ENCODE results near the gene SHF. TPM values are rescaled to one million over a fixed set of nuclear protein-coding genes. Genes with fewer than 3 reads are reported as not detected.

SHF gene
- total RNA-seq, 1 donor from 2014 or later, result 4.4 TPM

DNA sequence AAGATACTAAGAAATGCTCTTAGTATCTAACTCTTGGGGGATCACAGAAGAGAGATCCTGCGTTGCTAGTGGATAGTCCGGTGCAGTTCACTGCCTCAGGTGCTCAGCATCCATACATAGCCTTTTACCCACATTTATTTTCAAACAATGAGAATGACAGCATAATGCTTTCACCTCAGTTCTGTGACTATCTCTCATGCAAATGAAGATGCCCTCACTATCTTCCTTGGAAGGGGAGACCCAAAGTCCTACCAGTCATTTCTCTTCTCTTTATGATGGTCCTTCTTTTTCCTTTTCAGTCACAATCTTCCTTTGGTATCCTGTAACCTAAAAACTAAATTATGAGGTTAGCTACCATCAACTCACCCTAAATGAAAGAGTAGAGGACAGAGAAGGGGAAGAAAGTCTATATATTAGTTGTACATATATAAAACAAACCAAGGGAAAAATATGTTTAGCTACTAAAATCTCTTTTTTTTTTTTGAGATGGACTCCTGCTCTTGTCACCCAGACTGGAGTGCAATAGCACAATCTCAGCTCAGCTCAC is 33.4 kb upstream of the SHF start:
- TF ChIP-seq, protein P1, sequence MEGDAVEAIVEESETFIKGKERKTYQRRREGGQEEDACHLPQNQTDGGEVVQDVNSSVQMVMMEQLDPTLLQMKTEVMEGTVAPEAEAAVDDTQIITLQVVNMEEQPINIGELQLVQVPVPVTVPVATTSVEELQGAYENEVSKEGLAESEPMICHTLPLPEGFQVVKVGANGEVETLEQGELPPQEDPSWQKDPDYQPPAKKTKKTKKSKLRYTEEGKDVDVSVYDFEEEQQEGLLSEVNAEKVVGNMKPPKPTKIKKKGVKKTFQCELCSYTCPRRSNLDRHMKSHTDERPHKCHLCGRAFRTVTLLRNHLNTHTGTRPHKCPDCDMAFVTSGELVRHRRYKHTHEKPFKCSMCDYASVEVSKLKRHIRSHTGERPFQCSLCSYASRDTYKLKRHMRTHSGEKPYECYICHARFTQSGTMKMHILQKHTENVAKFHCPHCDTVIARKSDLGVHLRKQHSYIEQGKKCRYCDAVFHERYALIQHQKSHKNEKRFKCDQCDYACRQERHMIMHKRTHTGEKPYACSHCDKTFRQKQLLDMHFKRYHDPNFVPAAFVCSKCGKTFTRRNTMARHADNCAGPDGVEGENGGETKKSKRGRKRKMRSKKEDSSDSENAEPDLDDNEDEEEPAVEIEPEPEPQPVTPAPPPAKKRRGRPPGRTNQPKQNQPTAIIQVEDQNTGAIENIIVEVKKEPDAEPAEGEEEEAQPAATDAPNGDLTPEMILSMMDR (IDR thresholded peaks at IDR 0.05; ENCODE audit: borderline replicate concordance), result no peak
- no peak overlapping the region for H3K4me3 ChIP-seq
- peaks cover 17% of the 10 kb centered on the region for H3K27me3 ChIP-seq (ENCODE audit: low read depth)
- H3K27ac ChIP-seq (replicated peaks), result no peak overlapping the region
- H3K36me3 ChIP-seq, result no peaks in the 10 kb centered on the region
- no peaks in the 10 kb centered on the region for H3K4me1 ChIP-seq
- intact Hi-C loops (cut with micrococcal nuclease), result no loop called here
- no peak for DNase-seq
- H3K9me3 ChIP-seq (replicated peaks), result no peaks in the 10 kb centered on the region

DNA sequence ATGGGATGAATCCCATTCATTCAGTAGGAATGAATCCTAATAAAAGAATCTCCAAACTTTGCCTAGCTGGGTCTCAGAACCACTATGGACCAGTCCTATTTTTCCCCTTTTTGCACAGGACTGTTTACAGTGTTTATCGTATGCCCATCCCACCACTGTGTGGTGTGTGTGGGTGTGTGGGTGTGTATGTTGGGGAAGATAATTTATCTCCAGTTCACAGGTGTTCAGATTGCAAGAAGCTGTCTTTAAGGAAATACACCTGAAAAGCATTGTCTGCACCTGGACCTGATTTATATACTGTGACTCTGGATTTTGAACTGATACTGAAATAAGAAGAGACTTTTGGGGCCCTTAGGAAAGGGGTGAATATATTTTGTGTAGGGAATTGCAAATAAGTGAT is 24.7 kb upstream of the SHF start:
- Histone ChIP-seq H3K27ac (replicated peaks) (no peak overlapping the region), H3K4me1 (no peaks in the 10 kb centered on the region), H3K27me3 (ENCODE audit: low read depth) (peaks cover 4% of the 10 kb centered on the region), H3K9me3 (replicated peaks) (no peaks in the 10 kb centered on the region), H3K4me3 (no peak overlapping the region), H3K36me3 (no peaks in the 10 kb centered on the region)
- intact Hi-C loops (cut with micrococcal nuclease), result no loop called here
- TF ChIP-seq, protein P1 (IDR thresholded peaks at IDR 0.05; ENCODE audit: borderline replicate concordance), result no peak
- DNase-seq, result no peak

DNA sequence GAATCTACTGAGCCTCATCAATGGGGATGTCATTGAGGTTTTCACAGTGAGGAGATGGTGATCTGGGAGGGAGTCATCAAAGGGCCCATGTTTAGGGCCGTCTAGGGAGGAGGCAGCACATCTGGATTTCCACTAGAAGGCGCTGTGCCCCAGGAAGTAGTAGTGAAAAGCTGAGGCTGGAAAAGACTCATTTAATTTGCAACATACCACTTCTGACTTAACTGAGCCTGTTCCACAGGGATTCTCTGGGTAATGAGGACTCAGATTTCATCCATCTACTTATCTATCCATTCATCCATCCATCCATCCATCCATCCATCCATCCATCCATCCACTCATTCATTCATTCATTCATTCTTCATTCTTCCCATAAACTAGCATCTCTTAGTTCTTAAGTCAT is 17.4 kb upstream of the SHF start:
- Histone ChIP-seq H3K9me3 (replicated peaks) (no peaks in the 10 kb centered on the region), H3K27me3 (ENCODE audit: low read depth) (no peaks in the 10 kb centered on the region), H3K27ac (replicated peaks) (no peak overlapping the region), H3K4me1 (peaks cover 23% of the 10 kb centered on the region), H3K36me3 (no peaks in the 10 kb centered on the region), H3K4me3 (no peak overlapping the region)
- intact Hi-C loops (cut with micrococcal nuclease), result no loop called here
- DNase-seq, result peak; percentile 35
- TF ChIP-seq, protein P1 (IDR thresholded peaks at IDR 0.05; ENCODE audit: borderline replicate concordance), result peak; percentile 84

DNA sequence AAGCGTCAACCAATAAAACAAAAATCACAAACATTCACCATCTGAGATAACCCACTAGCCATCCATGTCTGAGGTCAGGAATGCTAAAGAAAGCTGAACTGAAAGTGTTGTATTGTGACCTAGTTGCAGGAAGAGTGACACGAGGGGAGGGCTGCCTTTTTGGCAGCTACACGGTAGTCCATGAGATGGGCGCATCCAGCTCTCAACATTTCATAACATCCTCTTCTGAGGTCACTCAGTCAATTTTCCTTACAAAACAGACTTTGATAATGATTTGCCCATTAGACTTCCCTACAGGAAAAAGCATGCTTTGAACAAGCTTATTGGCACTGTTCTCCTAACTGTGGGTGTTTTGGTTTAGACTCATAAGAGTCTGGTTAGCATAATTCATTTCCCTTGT is 15.4 kb upstream of the SHF start:
- intact Hi-C loops (cut with micrococcal nuclease), result no loop called here
- Histone ChIP-seq H3K4me3 (no peak overlapping the region), H3K36me3 (no peaks in the 10 kb centered on the region), H3K27me3 (ENCODE audit: low read depth) (no peaks in the 10 kb centered on the region), H3K27ac (replicated peaks) (peak overlapping the region; percentile 59), H3K9me3 (replicated peaks) (no peaks in the 10 kb centered on the region), H3K4me1 (peaks cover 35% of the 10 kb centered on the region)
- TF ChIP-seq, protein P1 (IDR thresholded peaks at IDR 0.05; ENCODE audit: borderline replicate concordance), result no peak
- DNase-seq, result no peak

DNA sequence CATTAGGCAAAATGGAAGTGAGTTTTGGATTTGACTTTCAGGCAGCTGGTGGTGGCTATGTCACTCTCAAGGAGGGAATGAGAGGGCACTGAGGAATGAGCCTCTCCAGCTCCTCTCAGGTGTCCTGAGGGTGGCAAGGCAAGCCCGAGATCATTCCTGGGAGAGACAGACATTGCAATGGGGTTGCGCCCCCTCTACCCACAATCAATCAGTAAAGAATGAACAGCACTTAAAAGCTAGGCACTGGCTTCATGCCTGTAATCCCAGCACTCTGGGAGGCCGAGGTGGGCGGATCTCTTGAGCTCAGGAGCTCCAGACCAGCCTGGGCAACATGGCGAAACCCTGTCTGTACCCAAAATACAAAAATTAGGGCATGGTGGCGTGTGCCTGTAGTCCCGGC is 14.1 kb upstream of the SHF start:
- H3K36me3 ChIP-seq, result no peaks in the 10 kb centered on the region
- peak overlapping the region; percentile 98 for H3K27ac ChIP-seq (replicated peaks)
- H3K4me1 ChIP-seq, result peaks cover 40% of the 10 kb centered on the region
- intact Hi-C loops (cut with micrococcal nuclease), result no loop called here
- no peak overlapping the region for H3K4me3 ChIP-seq
- no peaks in the 10 kb centered on the region for H3K9me3 ChIP-seq (replicated peaks)
- no peak for DNase-seq
- TF ChIP-seq, protein P1 (IDR thresholded peaks at IDR 0.05; ENCODE audit: borderline replicate concordance), result no peak
- H3K27me3 ChIP-seq (ENCODE audit: low read depth), result no peaks in the 10 kb centered on the region

DNA sequence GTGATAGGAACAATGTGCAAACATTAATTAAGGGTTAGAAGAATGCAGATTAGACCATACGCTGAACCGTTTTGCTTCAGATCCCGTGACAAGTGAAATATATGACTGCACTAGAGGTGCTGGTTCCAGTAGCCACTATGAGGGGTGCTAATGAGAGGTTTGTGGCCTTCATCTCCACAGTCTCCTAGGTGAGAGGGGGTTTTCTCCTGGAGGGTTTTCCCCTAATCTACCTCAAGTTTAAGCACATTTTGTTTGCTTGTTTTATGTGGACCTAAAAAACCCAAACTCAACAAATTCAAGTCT is 13.7 kb upstream of the SHF start:
- intact Hi-C loops (cut with micrococcal nuclease), result no loop called here
- H3K4me3 ChIP-seq, result peak overlapping the region; percentile 79
- no peaks in the 10 kb centered on the region for H3K36me3 ChIP-seq
- H3K27ac ChIP-seq (replicated peaks), result peak overlapping the region; percentile 98
- no peaks in the 10 kb centered on the region for H3K27me3 ChIP-seq (ENCODE audit: low read depth)
- H3K9me3 ChIP-seq (replicated peaks), result no peaks in the 10 kb centered on the region
- peaks cover 40% of the 10 kb centered on the region for H3K4me1 ChIP-seq
- no peak for DNase-seq
- TF ChIP-seq, protein P1 (IDR thresholded peaks at IDR 0.05; ENCODE audit: borderline replicate concordance), result no peak

Measured in left ventricle myocardium inferior (tissue), 1 donor.